MM.1S (cell line): ENCODE measurements around the gene ZNF565.

Experiments
- EZH2 ChIP-seq: fragments of 300-600 bp; sonication (generic); optimal IDR thresholded peaks from 2 replicates; pipeline ENCODE3; 2017; ENCODE audit warnings: low read depth, mild to moderate bottlenecking, antibody characterized with exemption, low read length, mixed read lengths
- TF ChIP-seq, protein P1 (sequence below): fragments of 300-600 bp; sonication (generic); IDR thresholded peaks from 2 replicates; pipeline ENCODE4 v1.5.1; 2016; ENCODE audit warnings: antibody characterized with exemption, low read length, mixed read lengths

DNA sequence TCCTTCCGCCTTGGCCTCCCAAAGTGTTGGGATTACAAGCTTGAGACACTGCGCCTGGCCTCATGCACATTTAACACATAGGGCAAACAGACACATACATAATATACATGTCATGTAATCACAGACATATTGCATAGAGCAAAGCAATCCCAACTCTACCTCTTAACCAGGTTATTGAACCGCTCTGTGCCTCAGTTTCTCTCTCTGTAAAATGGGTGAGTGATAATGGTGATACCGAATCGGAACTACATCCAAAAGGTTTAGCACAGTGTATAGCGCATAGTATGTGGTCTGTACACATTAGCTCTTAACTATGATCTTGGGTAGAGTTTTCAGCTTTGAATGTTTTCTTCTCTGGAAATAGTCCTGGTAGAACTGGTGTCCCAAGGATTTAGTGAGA lies 69.8 kb downstream of the ZNF565 start:
- TF ChIP-seq, protein P1, sequence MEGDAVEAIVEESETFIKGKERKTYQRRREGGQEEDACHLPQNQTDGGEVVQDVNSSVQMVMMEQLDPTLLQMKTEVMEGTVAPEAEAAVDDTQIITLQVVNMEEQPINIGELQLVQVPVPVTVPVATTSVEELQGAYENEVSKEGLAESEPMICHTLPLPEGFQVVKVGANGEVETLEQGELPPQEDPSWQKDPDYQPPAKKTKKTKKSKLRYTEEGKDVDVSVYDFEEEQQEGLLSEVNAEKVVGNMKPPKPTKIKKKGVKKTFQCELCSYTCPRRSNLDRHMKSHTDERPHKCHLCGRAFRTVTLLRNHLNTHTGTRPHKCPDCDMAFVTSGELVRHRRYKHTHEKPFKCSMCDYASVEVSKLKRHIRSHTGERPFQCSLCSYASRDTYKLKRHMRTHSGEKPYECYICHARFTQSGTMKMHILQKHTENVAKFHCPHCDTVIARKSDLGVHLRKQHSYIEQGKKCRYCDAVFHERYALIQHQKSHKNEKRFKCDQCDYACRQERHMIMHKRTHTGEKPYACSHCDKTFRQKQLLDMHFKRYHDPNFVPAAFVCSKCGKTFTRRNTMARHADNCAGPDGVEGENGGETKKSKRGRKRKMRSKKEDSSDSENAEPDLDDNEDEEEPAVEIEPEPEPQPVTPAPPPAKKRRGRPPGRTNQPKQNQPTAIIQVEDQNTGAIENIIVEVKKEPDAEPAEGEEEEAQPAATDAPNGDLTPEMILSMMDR: no peak
- no peak for TF ChIP-seq EZH2
